Neural cell (in vitro differentiated cells): ENCODE results near the gene ACO2. TPM values are rescaled to one million over a fixed set of nuclear protein-coding genes. Genes with fewer than 3 reads are reported as not detected.

Experiments used
- H2AFZ ChIP-seq: fragments of 200-600, 300-800 bp; sonication (generic), shearing (Covaris generic); 2 replicates; pipeline ENCODE4 v1.6.0; 2014; ENCODE audit warnings: low read depth, mild to moderate bottlenecking, antibody characterized with exemption, low read length, moderate library complexity
- H3F3A ChIP-seq: fragments of 200-600 bp; shearing (Covaris generic); 2 replicates; pipeline ENCODE4 v1.6.1; 2016; ENCODE audit warnings: mild to moderate bottlenecking, moderate library complexity, mixed read lengths, antibody characterized with exemption, low read length; ENCODE audit not compliant: insufficient read depth, poor library complexity, severe bottlenecking
- H3K27ac ChIP-seq: fragments of 200-600, 300-800 bp; sonication (generic), shearing (Covaris generic); 2 replicates; pipeline ENCODE4 v1.5.1; 2014; ENCODE audit warnings: mild to moderate bottlenecking, low read length, moderate library complexity
- H3K27me3 ChIP-seq: fragments of 300-800, 200-600 bp; sonication (generic), shearing (Covaris generic); 2 replicates; pipeline ENCODE4 v1.6.0; 2014; ENCODE audit warnings: mild to moderate bottlenecking, low read depth, low read length, moderate library complexity; ENCODE audit not compliant: insufficient read depth
- H3K36me3 ChIP-seq: fragments of 300-800, 200-600 bp; sonication (generic), shearing (Covaris generic); 2 replicates; pipeline ENCODE4 v1.5.1; 2014; ENCODE audit warnings: mild to moderate bottlenecking, antibody characterized with exemption, low read length, moderate library complexity; ENCODE audit not compliant: insufficient read depth
- H3K4me2 ChIP-seq: fragments of 300-800, 200-600 bp; sonication (generic), shearing (Covaris generic); 2 replicates; pipeline ENCODE4 v1.6.0; 2014; ENCODE audit warnings: mild to moderate bottlenecking, low read length
- H3K4me3 ChIP-seq: fragments of 300-800, 200-600 bp; sonication (generic), shearing (Covaris generic); 2 replicates; pipeline ENCODE4 v1.5.1; 2014; ENCODE audit warnings: mild to moderate bottlenecking, low read length, moderate library complexity
- H3K79me2 ChIP-seq: fragments of 200-600 bp; shearing (Covaris generic); replicated peaks from 2 replicates; pipeline ENCODE4 v1.6.0; 2014; ENCODE audit warnings: mild to moderate bottlenecking, low read length, moderate library complexity; ENCODE audit not compliant: insufficient read depth
- H3K9ac ChIP-seq: fragments of 300-800, 200-600 bp; sonication (generic), shearing (Covaris generic); 2 replicates; pipeline ENCODE4 v1.6.1; 2016; ENCODE audit warnings: mild to moderate bottlenecking, low read length, mixed read lengths
- H3K9me2 ChIP-seq: fragments of 200-600 bp; shearing (Covaris generic); 2 replicates; pipeline ENCODE4 v1.6.1; 2016; ENCODE audit warnings: mild to moderate bottlenecking, low read length, mixed read lengths; ENCODE audit not compliant: insufficient read depth
- H3K9me3 ChIP-seq: fragments of 200-600, 300-800 bp; sonication (generic), shearing (Covaris generic); 2 replicates; pipeline ENCODE4 v1.6.1; 2016; ENCODE audit warnings: mild to moderate bottlenecking, mixed run types, low read length, moderate library complexity, mixed read lengths
- H4K20me1 ChIP-seq: fragments of 200-600 bp; shearing (Covaris generic); 2 replicates; pipeline ENCODE4 v1.6.1; 2016; ENCODE audit warnings: mild to moderate bottlenecking, mixed run types; ENCODE audit not compliant: insufficient read depth
- CTCF ChIP-seq: fragments of 450-650 bp; IDR thresholded peaks from 2 replicates; pipeline ENCODE4 v1.5.1; 2014; ENCODE audit warnings: antibody characterized with exemption, mild to moderate bottlenecking, moderate library complexity; ENCODE audit not compliant: poor library complexity, severe bottlenecking
- EP300 ChIP-seq: fragments of 450-650 bp; conservative IDR thresholded peaks from 2 replicates; pipeline ENCODE4 v1.6.1; 2014; ENCODE audit warnings: antibody characterized with exemption, mild to moderate bottlenecking, moderate library complexity; ENCODE audit not compliant: poor library complexity, severe bottlenecking
- EZH2 ChIP-seq: fragments of 200-600, 300-800 bp; shearing (Covaris generic), sonication (generic); IDR thresholded peaks from 2 replicates; pipeline ENCODE4 v1.6.1; 2014; ENCODE audit warnings: antibody characterized with exemption, low read length, borderline replicate concordance, mild to moderate bottlenecking; ENCODE audit not compliant: insufficient read depth, poor library complexity, severe bottlenecking
- MXI1 ChIP-seq: fragments of 450-650 bp; conservative IDR thresholded peaks from 2 replicates; pipeline ENCODE4 v1.6.1; 2014; ENCODE audit warnings: antibody characterized with exemption, mild to moderate bottlenecking; ENCODE audit not compliant: poor library complexity, severe bottlenecking
- POLR2AphosphoS5 ChIP-seq: IDR thresholded peaks from 2 replicates; pipeline ENCODE4 v1.6.1; 2012
- RAD21 ChIP-seq: fragments of 450-650 bp; conservative IDR thresholded peaks from 2 replicates; pipeline ENCODE4 v1.6.1; 2014; ENCODE audit warnings: antibody characterized with exemption, mild to moderate bottlenecking, moderate library complexity
- REST ChIP-seq: IDR thresholded peaks from 2 replicates; pipeline ENCODE4 v1.6.1; 2012; ENCODE audit warnings: borderline replicate concordance
- SMC3 ChIP-seq: fragments of 450-650 bp; conservative IDR thresholded peaks from 2 replicates; pipeline ENCODE4 v1.6.1; 2014; ENCODE audit warnings: antibody characterized with exemption, mild to moderate bottlenecking, moderate library complexity; ENCODE audit not compliant: poor library complexity
- TAF1 ChIP-seq: IDR thresholded peaks from 2 replicates; pipeline ENCODE4 v1.6.1; 2012; ENCODE audit warnings: low read depth
- polyA plus RNA-seq: library from polyadenylated mRNA; depleted of rRNA; stranded (reverse); fragments of >200 nt; gene quantifications from 2 replicates; pipeline ENCODE4 v1.2.3, GENCODE V29; 2014

Gene ACO2
- polyA plus RNA-seq, 1 donor from 2014 or later, result 72.3 TPM

GRCh38 chr22:41551877-41552582, 83.1 kb downstream of the ACO2 start:
- Histone ChIP-seq H3K9me3 (no peaks in the 10 kb centered on the region), H3K27me3 (no peaks in the 10 kb centered on the region), H3K36me3 (no peaks in the 10 kb centered on the region), H3F3A (no peaks in the 10 kb centered on the region), H3K4me3 (no peak overlapping the region), H3K27ac (no peak overlapping the region), H2AFZ (no peak overlapping the region), H3K9me2 (no peaks in the 10 kb centered on the region), H4K20me1 (no peaks in the 10 kb centered on the region), H3K79me2 (no peaks in the 10 kb centered on the region), H3K9ac (no peak overlapping the region), H3K4me2 (no peak overlapping the region)
- TF ChIP-seq RAD21 (no peak), TAF1 (no peak), EZH2 (no peak), REST (no peak), SMC3 (no peak), MXI1 (no peak), EP300 (no peak), POLR2AphosphoS5 (no peak), CTCF (no peak)

GRCh38 chr22:41555325-41555982, 86.5 kb downstream of the ACO2 start:
- Histone ChIP-seq H3K36me3 (no peaks in the 10 kb centered on the region), H2AFZ (no peak overlapping the region), H3K9me2 (no peaks in the 10 kb centered on the region), H3K9me3 (no peaks in the 10 kb centered on the region), H3F3A (no peaks in the 10 kb centered on the region), H3K4me3 (no peak overlapping the region), H3K27me3 (no peaks in the 10 kb centered on the region), H3K27ac (no peak overlapping the region), H3K4me2 (no peak overlapping the region), H3K79me2 (no peaks in the 10 kb centered on the region), H3K9ac (no peak overlapping the region), H4K20me1 (no peaks in the 10 kb centered on the region)
- TF ChIP-seq RAD21, result no peak
- TF ChIP-seq EP300, result no peak
- no peak for TF ChIP-seq SMC3
- no peak for TF ChIP-seq MXI1
- TF ChIP-seq TAF1, result no peak
- no peak for TF ChIP-seq REST
- TF ChIP-seq EZH2, result no peak
- TF ChIP-seq CTCF, result no peak
